Stimulated activated memory B cell treated with anti-CD40 and anti-IgM and Interleukin-4, amounts not matched to agents 10 μg/mL and 1 μg/mL and 100 μg/mL, for 72 hours (primary cell): Measurements from ENCODE around the gene OPCML.

Experiments
- ATAC-seq: fragments of 150-1000 bp; cut with Tn5 transposase; 2 replicates; pipeline ENCODE4 v1.10.0; 2021
- H3K27ac Mint-ChIP-seq: one replicate; pipeline ENCODE4 v1.8.0; 2022; ENCODE audit warnings: mild to moderate bottlenecking, mixed read lengths
- H3K27me3 Mint-ChIP-seq: one replicate; pipeline ENCODE4 v1.8.0; 2022; ENCODE audit warnings: mixed read lengths
- H3K36me3 Mint-ChIP-seq: one replicate; pipeline ENCODE4 v1.8.0; 2022; ENCODE audit warnings: mixed read lengths
- H3K4me1 Mint-ChIP-seq: one replicate; pipeline ENCODE4 v1.8.0; 2022; ENCODE audit warnings: mixed read lengths
- H3K4me3 Mint-ChIP-seq: one replicate; pipeline ENCODE4 v1.8.0; 2022; ENCODE audit warnings: mild to moderate bottlenecking, moderate library complexity, mixed read lengths
- H3K9me3 Mint-ChIP-seq: one replicate; pipeline ENCODE4 v1.8.0; 2022; ENCODE audit warnings: mixed read lengths

The OPCML gene

GRCh38 chr11:132941761-132942160 lies 590.5 kb downstream of the OPCML start:
- Mint-ChIP-seq H3K4me1 (no peaks in the 10 kb centered on the region), H3K27me3 (peaks cover 26% of the 10 kb centered on the region), H3K4me3 (no peak overlapping the region), H3K9me3 (no peaks in the 10 kb centered on the region), H3K36me3 (no peaks in the 10 kb centered on the region), H3K27ac (no peak overlapping the region)
- no peak for ATAC-seq

GRCh38 chr11:132941024-132941646 lies 591.2 kb downstream of the OPCML start:
- H3K4me1 Mint-ChIP-seq, result no peaks in the 10 kb centered on the region
- peaks cover 26% of the 10 kb centered on the region for H3K27me3 Mint-ChIP-seq
- no peaks in the 10 kb centered on the region for H3K9me3 Mint-ChIP-seq

GRCh38 chr11:132937016-132937415 lies 595.3 kb downstream of the OPCML start:
- no peaks in the 10 kb centered on the region for H3K36me3 Mint-ChIP-seq
- no peak overlapping the region for H3K27ac Mint-ChIP-seq
- no peak overlapping the region for H3K4me3 Mint-ChIP-seq
- peaks cover under 1% of the 10 kb centered on the region for H3K27me3 Mint-ChIP-seq
- peaks cover 3% of the 10 kb centered on the region for H3K9me3 Mint-ChIP-seq
- H3K4me1 Mint-ChIP-seq, result no peaks in the 10 kb centered on the region
- ATAC-seq, result no peak

More at GRCh38 chr11:132941024-132941646, 591.2 kb downstream of the OPCML start:
- no peaks in the 10 kb centered on the region for H3K36me3 Mint-ChIP-seq
- no peak for ATAC-seq
- H3K27ac Mint-ChIP-seq, result no peak overlapping the region
- no peak overlapping the region for H3K4me3 Mint-ChIP-seq

- H3K27me3 Mint-ChIP-seq, result no peaks in the 10 kb centered on the region
- no peak for ATAC-seq
Observed at GRCh38 chr11:132935383-132935782, 596.9 kb downstream of the OPCML start.

GRCh38 chr11:132933703-132934102 lies 598.6 kb downstream of the OPCML start:
- no peaks in the 10 kb centered on the region for H3K27me3 Mint-ChIP-seq
- no peaks in the 10 kb centered on the region for H3K36me3 Mint-ChIP-seq
- H3K27ac Mint-ChIP-seq, result no peak overlapping the region
- no peaks in the 10 kb centered on the region for H3K4me1 Mint-ChIP-seq
- H3K9me3 Mint-ChIP-seq, result peaks cover 11% of the 10 kb centered on the region
- H3K4me3 Mint-ChIP-seq, result no peak overlapping the region
- ATAC-seq, result no peak

More at GRCh38 chr11:132935383-132935782, 596.9 kb downstream of the OPCML start:
- no peaks in the 10 kb centered on the region for H3K4me1 Mint-ChIP-seq
- no peak overlapping the region for H3K4me3 Mint-ChIP-seq
- peaks cover 6% of the 10 kb centered on the region for H3K9me3 Mint-ChIP-seq
- H3K36me3 Mint-ChIP-seq, result no peaks in the 10 kb centered on the region
- H3K27ac Mint-ChIP-seq, result no peak overlapping the region

DNA sequence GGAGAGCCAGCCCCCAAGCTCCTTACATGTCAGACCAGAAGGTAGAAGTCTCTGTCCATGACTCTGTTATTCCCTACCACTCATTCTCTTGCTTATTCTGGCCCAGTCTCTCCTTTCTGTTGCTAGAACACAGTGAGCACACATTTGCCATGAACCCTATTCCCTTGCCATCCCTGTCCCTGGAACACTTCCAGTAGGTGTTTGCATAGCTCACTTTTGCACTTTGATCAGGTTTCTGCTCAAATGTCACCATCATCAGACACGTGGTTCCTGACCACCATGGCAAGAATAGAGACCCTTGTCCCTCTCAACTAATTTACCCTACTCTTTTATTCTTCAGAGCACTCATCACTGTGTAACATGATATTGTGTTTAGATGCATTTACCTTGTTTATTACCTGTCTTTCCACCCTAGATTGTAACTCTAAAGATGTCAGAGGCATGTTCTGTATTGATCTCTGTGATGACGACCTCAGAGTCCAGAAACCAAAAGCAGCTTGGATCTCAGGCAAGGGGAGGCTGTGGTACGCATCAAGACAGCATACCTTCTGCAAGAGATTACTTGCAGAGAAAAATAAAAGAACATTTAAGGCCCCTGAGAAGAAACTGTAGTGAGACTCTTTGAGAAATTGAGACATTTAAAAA lies 606.4 kb downstream of the OPCML start:
- H3K9me3 Mint-ChIP-seq, result peaks cover 15% of the 10 kb centered on the region
- ATAC-seq, result no peak
- no peaks in the 10 kb centered on the region for H3K4me1 Mint-ChIP-seq
- H3K4me3 Mint-ChIP-seq, result no peak overlapping the region
- no peaks in the 10 kb centered on the region for H3K36me3 Mint-ChIP-seq
- H3K27me3 Mint-ChIP-seq, result no peaks in the 10 kb centered on the region
- H3K27ac Mint-ChIP-seq, result no peak overlapping the region

DNA sequence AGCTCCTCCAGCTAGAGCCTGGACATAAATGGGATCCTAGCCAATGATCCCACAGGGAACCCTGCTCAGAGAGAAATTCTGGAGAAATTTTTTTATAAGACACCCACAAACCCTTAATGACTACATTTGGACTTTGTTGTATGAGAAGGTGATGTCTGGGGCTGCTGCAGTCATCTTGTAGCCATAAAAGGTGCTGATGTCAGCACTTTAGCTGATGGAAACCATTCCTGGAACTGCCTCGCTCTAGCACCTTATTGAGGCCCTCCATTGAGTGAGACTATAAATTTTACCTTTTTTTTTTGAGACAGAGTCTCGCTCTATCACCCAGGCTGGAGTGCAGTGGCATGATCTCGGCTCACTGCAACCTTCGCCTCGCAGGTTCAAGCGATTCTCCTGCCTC lies 610.7 kb downstream of the OPCML start:
- Mint-ChIP-seq H3K4me1 (no peaks in the 10 kb centered on the region), H3K9me3 (peaks cover 10% of the 10 kb centered on the region), H3K27me3 (no peaks in the 10 kb centered on the region), H3K36me3 (no peaks in the 10 kb centered on the region), H3K27ac (no peak overlapping the region), H3K4me3 (no peak overlapping the region)
- no peak for ATAC-seq

DNA sequence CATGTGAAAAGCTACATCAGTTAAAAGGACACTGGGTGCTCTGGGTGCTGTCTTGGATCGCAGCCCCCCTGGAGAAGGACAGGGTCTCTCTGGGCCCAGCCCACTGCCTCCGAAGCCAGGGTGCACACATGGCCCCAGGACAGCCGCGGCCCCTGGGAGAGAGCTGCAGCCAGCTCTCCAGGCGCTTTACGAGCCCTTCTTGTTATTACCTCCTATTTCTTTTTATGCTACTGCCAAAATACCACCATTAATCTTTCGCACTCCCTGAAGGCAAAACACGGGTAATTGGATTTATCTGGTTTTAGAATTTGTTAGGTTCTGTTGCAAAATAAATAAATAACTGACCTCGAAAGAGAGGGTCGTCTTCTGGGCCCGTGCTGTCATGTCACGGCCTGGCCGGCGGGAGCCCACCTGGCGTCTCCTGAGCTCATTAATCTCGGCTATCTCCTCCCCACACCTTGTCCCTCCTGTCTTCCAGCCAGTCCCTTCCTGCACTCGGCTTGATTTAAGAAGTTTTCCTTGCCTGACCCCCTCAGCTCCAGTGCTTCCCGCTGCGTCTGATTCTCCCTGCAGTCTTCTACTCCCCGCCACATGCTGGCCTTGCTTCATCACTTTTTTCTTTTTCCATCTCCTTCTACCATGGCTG lies 611.7 kb downstream of the OPCML start:
- ATAC-seq, result no peak
- H3K4me1 Mint-ChIP-seq, result no peaks in the 10 kb centered on the region
- H3K27ac Mint-ChIP-seq, result no peak overlapping the region
- H3K9me3 Mint-ChIP-seq, result peaks cover 14% of the 10 kb centered on the region
- H3K4me3 Mint-ChIP-seq, result no peak overlapping the region
- H3K36me3 Mint-ChIP-seq, result no peaks in the 10 kb centered on the region
- no peaks in the 10 kb centered on the region for H3K27me3 Mint-ChIP-seq

- Mint-ChIP-seq H3K9me3 (peaks cover 4% of the 10 kb centered on the region), H3K4me3 (no peak overlapping the region), H3K27ac (no peak overlapping the region), H3K4me1 (no peaks in the 10 kb centered on the region), H3K36me3 (no peaks in the 10 kb centered on the region), H3K27me3 (no peaks in the 10 kb centered on the region)
- ATAC-seq, result no peak
Observed at GRCh38 chr11:132914600-132914999, 617.7 kb downstream of the OPCML start.

GRCh38 chr11:132913886-132914285 lies 618.4 kb downstream of the OPCML start:
- ATAC-seq, result no peak
- Mint-ChIP-seq H3K27me3 (no peaks in the 10 kb centered on the region), H3K27ac (no peak overlapping the region), H3K9me3 (peaks cover 4% of the 10 kb centered on the region), H3K4me3 (no peak overlapping the region), H3K36me3 (no peaks in the 10 kb centered on the region), H3K4me1 (no peaks in the 10 kb centered on the region)

GRCh38 chr11:132913295-132913694 lies 619.0 kb downstream of the OPCML start:
- H3K4me3 Mint-ChIP-seq, result no peak overlapping the region
- H3K27me3 Mint-ChIP-seq, result no peaks in the 10 kb centered on the region
- peaks cover 4% of the 10 kb centered on the region for H3K9me3 Mint-ChIP-seq
- no peaks in the 10 kb centered on the region for H3K36me3 Mint-ChIP-seq
- H3K27ac Mint-ChIP-seq, result no peak overlapping the region
- ATAC-seq, result no peak
- no peaks in the 10 kb centered on the region for H3K4me1 Mint-ChIP-seq

GRCh38 chr11:132911186-132911585 lies 621.1 kb downstream of the OPCML start:
- peaks cover under 1% of the 10 kb centered on the region for H3K9me3 Mint-ChIP-seq
- H3K27ac Mint-ChIP-seq, result no peak overlapping the region
- no peaks in the 10 kb centered on the region for H3K4me1 Mint-ChIP-seq
- ATAC-seq, result no peak
- H3K36me3 Mint-ChIP-seq, result no peaks in the 10 kb centered on the region
- H3K27me3 Mint-ChIP-seq, result no peaks in the 10 kb centered on the region
- no peak overlapping the region for H3K4me3 Mint-ChIP-seq

GRCh38 chr11:132910011-132910760 lies 622.1 kb downstream of the OPCML start:
- Mint-ChIP-seq H3K4me1 (no peaks in the 10 kb centered on the region), H3K4me3 (no peak overlapping the region), H3K9me3 (no peaks in the 10 kb centered on the region), H3K36me3 (no peaks in the 10 kb centered on the region), H3K27ac (no peak overlapping the region), H3K27me3 (no peaks in the 10 kb centered on the region)
- no peak for ATAC-seq

DNA sequence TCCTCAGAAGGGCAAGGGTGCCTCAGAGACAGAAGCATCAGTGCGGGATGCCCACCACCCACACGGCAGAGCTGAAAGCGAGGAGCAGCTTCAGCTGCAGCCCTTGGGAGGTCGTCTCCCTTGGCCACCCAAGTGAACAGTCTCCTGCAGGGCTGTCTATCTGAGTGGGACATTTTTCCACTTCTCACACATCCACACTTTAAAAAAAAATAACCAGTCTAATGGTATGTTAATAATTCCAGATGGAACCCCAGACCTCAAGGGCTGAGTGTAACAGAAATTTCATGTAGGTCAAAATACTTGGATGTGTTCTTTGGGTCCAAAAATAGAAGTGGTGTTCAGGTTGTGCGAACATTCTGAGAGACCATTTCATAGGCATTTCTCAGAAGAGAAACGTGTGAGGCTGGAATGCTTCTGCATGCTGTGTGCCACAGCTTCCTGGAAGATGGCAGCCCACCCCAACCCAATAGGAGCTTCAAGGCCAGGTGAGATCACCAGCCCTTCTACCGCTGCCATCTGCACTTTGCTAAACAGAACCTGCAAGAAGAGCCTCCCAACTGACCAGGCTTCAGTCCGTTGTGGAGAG lies 623.2 kb downstream of the OPCML start:
- H3K4me1 Mint-ChIP-seq, result no peaks in the 10 kb centered on the region
- H3K4me3 Mint-ChIP-seq, result no peak overlapping the region
- no peaks in the 10 kb centered on the region for H3K27me3 Mint-ChIP-seq
- no peaks in the 10 kb centered on the region for H3K36me3 Mint-ChIP-seq
- no peak overlapping the region for H3K27ac Mint-ChIP-seq
- no peaks in the 10 kb centered on the region for H3K9me3 Mint-ChIP-seq
- ATAC-seq, result no peak

- H3K27ac Mint-ChIP-seq, result no peak overlapping the region
- no peaks in the 10 kb centered on the region for H3K36me3 Mint-ChIP-seq
- ATAC-seq, result no peak
- peaks cover 4% of the 10 kb centered on the region for H3K9me3 Mint-ChIP-seq
- no peak overlapping the region for H3K4me3 Mint-ChIP-seq
- no peaks in the 10 kb centered on the region for H3K4me1 Mint-ChIP-seq
- no peaks in the 10 kb centered on the region for H3K27me3 Mint-ChIP-seq
Observed at GRCh38 chr11:132908414-132908810, 623.9 kb downstream of the OPCML start.
